Measurements from ENCODE around the gene TTC22.

Gene TTC22

GRCh38 chr1:54774820-54775498 is 26.2 kb downstream of the TTC22 start:
- peaks cover 2% of the 10 kb centered on the region for H3K27me3 Mint-ChIP-seq
- peak; percentile 37 for ATAC-seq (ENCODE audit: low read depth)

DNA sequence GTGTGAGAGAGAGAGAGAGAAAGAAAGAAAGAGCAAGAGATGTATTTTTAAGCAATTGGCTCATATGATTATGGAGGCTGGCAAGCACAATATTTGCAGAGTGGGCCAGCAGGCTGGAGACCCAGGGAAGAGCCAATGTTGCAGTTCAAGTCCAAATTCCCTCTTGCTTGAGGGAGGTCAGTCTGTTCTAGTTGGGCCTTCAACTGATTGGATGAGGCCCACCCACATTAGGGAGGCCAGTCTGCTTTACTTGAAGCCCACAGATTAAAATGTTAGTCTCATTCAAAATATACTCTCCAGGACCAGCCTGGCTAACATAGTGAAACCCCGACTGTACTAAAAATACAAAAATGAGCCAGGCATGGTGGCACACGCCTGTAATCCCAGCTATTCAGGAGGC is 28.2 kb downstream of the TTC22 start:
- ATAC-seq (ENCODE audit: low read depth) (no peak), DNase-seq (ENCODE audit: low spot score in 2 of 2) (no peak)
- no peaks in the 10 kb centered on the region for H3K4me1 Mint-ChIP-seq
- H3K27ac Mint-ChIP-seq = no peak overlapping the region
- H3K27me3 Mint-ChIP-seq = peaks cover 2% of the 10 kb centered on the region
- no peak overlapping the region for H3K4me3 Mint-ChIP-seq
- peaks cover 2% of the 10 kb centered on the region for H3K36me3 Mint-ChIP-seq
- H3K9me3 Mint-ChIP-seq = no peaks in the 10 kb centered on the region

More at GRCh38 chr1:54774820-54775498, 26.2 kb downstream of the TTC22 start:
- H3K4me3 Mint-ChIP-seq = no peak overlapping the region
- peaks cover 15% of the 10 kb centered on the region for H3K36me3 Mint-ChIP-seq
- H3K9me3 Mint-ChIP-seq = no peaks in the 10 kb centered on the region
- DNase-seq (ENCODE audit: low spot score in 2 of 2) = no peak
- no peak overlapping the region for H3K27ac Mint-ChIP-seq
- H3K4me1 Mint-ChIP-seq = no peaks in the 10 kb centered on the region

- no peaks in the 10 kb centered on the region for H3K27me3 Mint-ChIP-seq
- no peak overlapping the region for H3K27ac Mint-ChIP-seq
- peaks cover 8% of the 10 kb centered on the region for H3K4me1 Mint-ChIP-seq
- ATAC-seq (ENCODE audit: low read depth) (no peak), DNase-seq (ENCODE audit: low spot score in 2 of 2) (no peak)
- no peak overlapping the region for H3K4me3 Mint-ChIP-seq
- H3K36me3 Mint-ChIP-seq = no peaks in the 10 kb centered on the region
- H3K9me3 Mint-ChIP-seq = no peaks in the 10 kb centered on the region
These were observed 33.0 kb downstream of the TTC22 start for GRCh38 chr1:54768093-54768492.

- DNase-seq (ENCODE audit: low spot score in 2 of 2) (no peak), ATAC-seq (ENCODE audit: low read depth) (no peak)
- Mint-ChIP-seq H3K4me3 (no peak overlapping the region), H3K9me3 (no peaks in the 10 kb centered on the region), H3K27ac (no peak overlapping the region), H3K4me1 (peaks cover 8% of the 10 kb centered on the region), H3K36me3 (no peaks in the 10 kb centered on the region), H3K27me3 (no peaks in the 10 kb centered on the region)
These were observed 33.6 kb downstream of the TTC22 start for GRCh38 chr1:54767526-54767925.

DNA sequence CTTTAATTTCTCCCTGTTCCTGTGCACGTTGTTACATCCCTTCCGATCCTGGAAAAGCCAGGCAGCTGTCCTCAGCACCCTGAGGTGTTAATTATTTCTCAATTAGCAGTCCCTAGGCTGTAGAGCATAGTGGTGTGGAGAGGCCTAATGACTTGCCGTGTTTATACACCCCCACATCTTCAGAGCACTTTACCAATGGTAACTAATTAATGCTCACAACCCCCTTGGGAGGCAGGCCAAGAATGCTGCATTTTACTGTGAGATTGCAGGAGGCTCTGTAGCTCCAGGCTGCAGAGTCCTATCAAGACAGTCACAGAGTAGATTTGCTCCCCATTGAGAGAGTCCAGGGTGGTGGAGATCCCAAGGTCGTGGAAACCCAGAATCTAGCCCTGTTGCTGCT is 34.4 kb downstream of the TTC22 start:
- no peak for ATAC-seq (ENCODE audit: low read depth)
- H3K4me3 Mint-ChIP-seq = no peak overlapping the region

GRCh38 chr1:54764922-54765561 is 36.1 kb downstream of the TTC22 start:
- Mint-ChIP-seq H3K4me3 (peak overlapping the region; percentile 92), H3K9me3 (no peaks in the 10 kb centered on the region), H3K4me1 (peaks cover 13% of the 10 kb centered on the region), H3K36me3 (no peaks in the 10 kb centered on the region), H3K27me3 (no peaks in the 10 kb centered on the region), H3K27ac (peak overlapping the region; percentile 95)
- peak; percentile 18 for ATAC-seq (ENCODE audit: low read depth)
- no peak for DNase-seq (ENCODE audit: low spot score in 2 of 2)

More for the DNA sequence above, 34.4 kb downstream of the TTC22 start:
- Mint-ChIP-seq H3K27me3 (no peaks in the 10 kb centered on the region), H3K4me1 (peaks cover 8% of the 10 kb centered on the region), H3K9me3 (no peaks in the 10 kb centered on the region), H3K27ac (no peak overlapping the region), H3K36me3 (no peaks in the 10 kb centered on the region)
- DNase-seq (ENCODE audit: low spot score in 2 of 2) = no peak

GRCh38 chr1:54764133-54764921 is 36.8 kb downstream of the TTC22 start, which contains the start of gene PARS2:
Gene PARS2 (minus strand): TSS chr1:54764523. CDS start chr1:54759161, 5,362 bp downstream.
- Mint-ChIP-seq H3K36me3 (no peaks in the 10 kb centered on the region), H3K27ac (peak within 1 kb of the TSS; percentile 95)
- peak; percentile 92 for ATAC-seq (ENCODE audit: low read depth)

GRCh38 chr1:54763816-54764132 is 37.3 kb downstream of the TTC22 start:
- Mint-ChIP-seq H3K27ac (no peak overlapping the region), H3K36me3 (no peaks in the 10 kb centered on the region), H3K4me3 (peak overlapping the region; percentile 92), H3K27me3 (no peaks in the 10 kb centered on the region), H3K4me1 (peaks cover 15% of the 10 kb centered on the region), H3K9me3 (no peaks in the 10 kb centered on the region)
- no peak for ATAC-seq (ENCODE audit: low read depth)
- peak in 1 of 2 donors; percentile 15 for DNase-seq (ENCODE audit: low spot score in 2 of 2)

More at GRCh38 chr1:54764133-54764921, 36.8 kb downstream of the TTC22 start, which contains the start of gene PARS2:
- Mint-ChIP-seq H3K27me3 (no peaks in the 10 kb centered on the region), H3K4me3 (peak within 1 kb of the TSS; percentile 92), H3K9me3 (no peaks in the 10 kb centered on the region), H3K4me1 (peaks cover 15% of the 10 kb centered on the region)
- peak; percentile 84 to 94 for DNase-seq (ENCODE audit: low spot score in 2 of 2)

DNA sequence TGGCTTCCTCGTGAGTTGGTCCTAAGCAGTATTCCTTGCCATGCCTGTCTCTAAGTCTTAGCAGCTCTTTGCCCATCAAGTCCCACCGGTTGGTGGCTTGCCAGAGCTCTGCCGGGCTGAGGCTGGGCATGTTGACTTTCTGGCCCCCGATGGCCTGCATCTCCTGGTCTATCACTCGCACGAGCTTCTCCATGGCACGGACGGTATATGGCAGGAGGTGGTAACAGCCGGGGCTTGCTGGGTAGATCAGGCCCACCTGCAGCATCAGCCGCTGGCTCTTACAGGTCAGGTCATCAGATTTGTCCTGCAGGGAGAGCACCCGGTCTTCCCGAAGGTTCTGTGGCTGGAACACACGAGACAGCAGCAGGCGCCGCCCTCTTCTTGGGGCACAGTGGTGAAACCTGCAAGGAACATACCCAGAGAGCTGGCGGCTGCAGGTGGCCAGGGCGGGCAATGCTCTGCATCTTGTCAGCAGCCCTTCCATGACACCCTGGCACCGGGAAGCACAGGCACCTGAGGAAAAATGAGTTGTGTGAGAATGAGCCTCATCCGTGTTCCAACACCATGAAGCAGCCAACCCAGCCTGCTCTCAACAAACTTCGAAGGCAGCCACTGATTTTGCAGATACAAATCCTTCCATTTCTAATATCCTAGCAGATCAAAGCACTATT is 42.3 kb downstream of the TTC22 start:
- H3K27me3 Mint-ChIP-seq = no peaks in the 10 kb centered on the region
- peaks cover 2% of the 10 kb centered on the region for H3K36me3 Mint-ChIP-seq
- no peaks in the 10 kb centered on the region for H3K9me3 Mint-ChIP-seq
- no peak overlapping the region for H3K27ac Mint-ChIP-seq
- DNase-seq (ENCODE audit: low spot score in 2 of 2) (no peak), ATAC-seq (ENCODE audit: low read depth) (no peak)
- peaks cover 6% of the 10 kb centered on the region for H3K4me1 Mint-ChIP-seq
- no peak overlapping the region for H3K4me3 Mint-ChIP-seq

- H3K4me3 Mint-ChIP-seq = no peak overlapping the region
- H3K27ac Mint-ChIP-seq = no peak overlapping the region
- H3K4me1 Mint-ChIP-seq = peaks cover 6% of the 10 kb centered on the region
- ATAC-seq (ENCODE audit: low read depth) (no peak), DNase-seq (ENCODE audit: low spot score in 2 of 2) (no peak)
- no peaks in the 10 kb centered on the region for H3K9me3 Mint-ChIP-seq
- peaks cover 2% of the 10 kb centered on the region for H3K36me3 Mint-ChIP-seq
- no peaks in the 10 kb centered on the region for H3K27me3 Mint-ChIP-seq
These were observed 43.3 kb downstream of the TTC22 start for GRCh38 chr1:54757833-54758232.

- no peaks in the 10 kb centered on the region for H3K4me1 Mint-ChIP-seq
- H3K4me3 Mint-ChIP-seq = no peak overlapping the region
- no peaks in the 10 kb centered on the region for H3K27me3 Mint-ChIP-seq
- DNase-seq (ENCODE audit: low spot score in 2 of 2) (no peak), ATAC-seq (ENCODE audit: low read depth) (no peak)
- H3K36me3 Mint-ChIP-seq = peaks cover 2% of the 10 kb centered on the region
- H3K9me3 Mint-ChIP-seq = no peaks in the 10 kb centered on the region
- H3K27ac Mint-ChIP-seq = no peak overlapping the region
These were observed 46.4 kb downstream of the TTC22 start for GRCh38 chr1:54754486-54755285.

DNA sequence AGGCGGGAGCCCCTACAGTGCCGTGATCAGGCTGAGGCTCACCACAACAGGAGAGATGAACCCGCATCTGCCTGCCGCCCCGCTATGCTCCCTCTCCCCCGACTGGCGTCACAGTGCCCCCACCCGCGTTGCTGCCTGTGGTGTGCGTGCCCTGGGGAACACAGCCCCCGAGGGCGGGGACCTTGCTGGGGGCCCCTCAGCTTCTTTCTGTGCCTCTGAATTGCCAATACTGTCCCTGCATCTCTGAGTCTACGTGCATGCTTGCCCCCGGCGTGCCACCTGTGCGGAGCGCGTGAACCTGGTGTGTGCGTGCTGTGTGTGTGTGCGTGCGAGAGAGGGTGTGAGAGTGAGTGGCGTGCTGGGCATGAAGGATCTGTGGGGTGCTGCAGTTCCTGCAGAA is 47.1 kb downstream of the TTC22 start:
- ATAC-seq (ENCODE audit: low read depth) (no peak), DNase-seq (ENCODE audit: low spot score in 2 of 2) (no peak)
- H3K27ac Mint-ChIP-seq = no peak overlapping the region
- H3K9me3 Mint-ChIP-seq = no peaks in the 10 kb centered on the region
- no peaks in the 10 kb centered on the region for H3K4me1 Mint-ChIP-seq
- H3K4me3 Mint-ChIP-seq = no peak overlapping the region
- peaks cover 2% of the 10 kb centered on the region for H3K36me3 Mint-ChIP-seq
- H3K27me3 Mint-ChIP-seq = no peaks in the 10 kb centered on the region

DNA sequence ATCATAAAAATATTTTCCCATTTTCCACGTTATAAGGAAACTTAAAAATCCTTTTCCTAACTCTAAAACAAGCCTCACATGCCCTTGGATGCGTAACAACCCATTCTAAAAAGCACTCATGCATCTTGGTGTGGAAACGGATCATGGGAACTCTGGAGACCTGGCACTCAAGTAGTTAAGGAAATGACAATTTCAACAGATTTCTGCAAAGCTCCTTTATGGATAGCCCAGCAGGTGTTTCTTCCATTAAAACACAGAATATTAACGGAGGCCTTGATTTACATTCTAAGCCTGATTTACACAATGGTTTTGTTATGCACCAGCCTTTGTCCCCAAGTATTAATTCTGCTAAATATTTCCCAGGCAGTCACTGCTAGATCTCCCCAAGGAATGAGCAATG is 49.7 kb downstream of the TTC22 start:
- Mint-ChIP-seq H3K4me1 (no peaks in the 10 kb centered on the region), H3K9me3 (no peaks in the 10 kb centered on the region), H3K4me3 (no peak overlapping the region), H3K27ac (no peak overlapping the region), H3K36me3 (no peaks in the 10 kb centered on the region), H3K27me3 (peaks cover 3% of the 10 kb centered on the region)
- no peak for DNase-seq (ENCODE audit: low spot score in 2 of 2)
- no peak for ATAC-seq (ENCODE audit: low read depth)
